ENCODE data around the gene ZMIZ2.

- TF ChIP-seq, protein P1, sequence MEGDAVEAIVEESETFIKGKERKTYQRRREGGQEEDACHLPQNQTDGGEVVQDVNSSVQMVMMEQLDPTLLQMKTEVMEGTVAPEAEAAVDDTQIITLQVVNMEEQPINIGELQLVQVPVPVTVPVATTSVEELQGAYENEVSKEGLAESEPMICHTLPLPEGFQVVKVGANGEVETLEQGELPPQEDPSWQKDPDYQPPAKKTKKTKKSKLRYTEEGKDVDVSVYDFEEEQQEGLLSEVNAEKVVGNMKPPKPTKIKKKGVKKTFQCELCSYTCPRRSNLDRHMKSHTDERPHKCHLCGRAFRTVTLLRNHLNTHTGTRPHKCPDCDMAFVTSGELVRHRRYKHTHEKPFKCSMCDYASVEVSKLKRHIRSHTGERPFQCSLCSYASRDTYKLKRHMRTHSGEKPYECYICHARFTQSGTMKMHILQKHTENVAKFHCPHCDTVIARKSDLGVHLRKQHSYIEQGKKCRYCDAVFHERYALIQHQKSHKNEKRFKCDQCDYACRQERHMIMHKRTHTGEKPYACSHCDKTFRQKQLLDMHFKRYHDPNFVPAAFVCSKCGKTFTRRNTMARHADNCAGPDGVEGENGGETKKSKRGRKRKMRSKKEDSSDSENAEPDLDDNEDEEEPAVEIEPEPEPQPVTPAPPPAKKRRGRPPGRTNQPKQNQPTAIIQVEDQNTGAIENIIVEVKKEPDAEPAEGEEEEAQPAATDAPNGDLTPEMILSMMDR (optimal IDR thresholded peaks at IDR 0.05 in 1 of 3, IDR thresholded peaks at IDR 0.05 in 1 of 3, conservative IDR thresholded peaks at IDR 0.05 in 1 of 3; ENCODE audit: extremely low read depth in 1 of 3, insufficient read depth in 2 of 3, low read length in 3 of 3): no peak
- TF ChIP-seq EZH2 (IDR thresholded peaks at IDR 0.05; ENCODE audit: low read length): no peak
Observed at GRCh38 chr7:44729949-44730590, 18.6 kb upstream of the ZMIZ2 start.

Data from keratinocyte (primary cell).